Activated CD8-positive, alpha-beta memory T cell treated with anti-CD3 and anti-CD28 coated beads, Interleukin-2, amount 10 ng/mL, durations not matched to agents 7 days and 5 days (primary cell): ENCODE measurements around the gene AJAP1. TPM values are rescaled to one million over a fixed set of nuclear protein-coding genes. Genes with fewer than 3 reads are reported as not detected.
A peak's percentile ranks its signal among the peaks of the same experiment; 100 is the strongest.

Source experiments
- ATAC-seq: fragments of 150-1000 bp; cut with Tn5 transposase; one replicate; pipeline ENCODE4 v1.10.0; 2021; ENCODE audit warnings: moderate library complexity
- CTCF ChIA-PET: fragments of 350-600 bp; sonication (Branson Sonifier 250); formaldehyde crosslinking; loops from one replicate; lab custom pipeline; 2021; ENCODE audit warnings: antibody characterized with exemption; lab: Charles Lee
- DNase-seq: peaks from one replicate; pipeline ENCODE4 v3.0.0-alpha.2; 2020
- H3K27ac Mint-ChIP-seq: one replicate; pipeline ENCODE4 v1.8.0; 2021; ENCODE audit warnings: mild to moderate bottlenecking, mixed read lengths
- H3K27me3 Mint-ChIP-seq: one replicate; pipeline ENCODE4 v1.8.0; 2021; ENCODE audit warnings: mixed read lengths
- H3K36me3 Mint-ChIP-seq: one replicate; pipeline ENCODE4 v1.8.0; 2021; ENCODE audit warnings: mild to moderate bottlenecking, mixed read lengths
- H3K4me1 Mint-ChIP-seq: one replicate; pipeline ENCODE4 v1.8.0; 2021; ENCODE audit warnings: mixed read lengths
- H3K4me3 Mint-ChIP-seq: one replicate; pipeline ENCODE4 v1.8.0; 2021; ENCODE audit warnings: mild to moderate bottlenecking, moderate library complexity, mixed read lengths
- H3K9me3 Mint-ChIP-seq: one replicate; pipeline ENCODE4 v1.8.0; 2022; ENCODE audit warnings: low read depth, mixed read lengths
- total RNA-seq, 2 experiments: library from RNA; stranded (reverse); gene quantifications; one replicate each; pipeline ENCODE4 v1.2.3, GENCODE V29; 2021

AJAP1 gene
- total RNA-seq, 2 experiments from 2014 or later, result not detected

GRCh38 chr1:4636644-4637380, 17.6 kb upstream of the AJAP1 start:
- CTCF ChIA-PET, result no interaction called here
- H3K36me3 Mint-ChIP-seq, result no peaks in the 10 kb centered on the region
- no peaks in the 10 kb centered on the region for H3K4me1 Mint-ChIP-seq
- peaks cover 15% of the 10 kb centered on the region for H3K27me3 Mint-ChIP-seq
- DNase-seq, result no peak
- ATAC-seq, result no peak
- no peaks in the 10 kb centered on the region for H3K9me3 Mint-ChIP-seq
- H3K4me3 Mint-ChIP-seq, result no peak overlapping the region
- H3K27ac Mint-ChIP-seq, result no peak overlapping the region

- peaks cover 15% of the 10 kb centered on the region for H3K27me3 Mint-ChIP-seq
- no peaks in the 10 kb centered on the region for H3K9me3 Mint-ChIP-seq
- DNase-seq (no peak), ATAC-seq (no peak)
- CTCF ChIA-PET, result no interaction called here
- no peak overlapping the region for H3K27ac Mint-ChIP-seq
- H3K4me3 Mint-ChIP-seq, result no peak overlapping the region
- no peaks in the 10 kb centered on the region for H3K4me1 Mint-ChIP-seq
- H3K36me3 Mint-ChIP-seq, result no peaks in the 10 kb centered on the region
Observed at GRCh38 chr1:4637616-4638344, 16.6 kb upstream of the AJAP1 start.

- H3K4me3 Mint-ChIP-seq, result no peak overlapping the region
- no peaks in the 10 kb centered on the region for H3K4me1 Mint-ChIP-seq
- peaks cover 15% of the 10 kb centered on the region for H3K27me3 Mint-ChIP-seq
- H3K36me3 Mint-ChIP-seq, result no peaks in the 10 kb centered on the region
- no peaks in the 10 kb centered on the region for H3K9me3 Mint-ChIP-seq
- CTCF ChIA-PET, result no interaction called here
- ATAC-seq (no peak), DNase-seq (no peak)
- no peak overlapping the region for H3K27ac Mint-ChIP-seq
Observed at GRCh38 chr1:4638345-4638729, 16.1 kb upstream of the AJAP1 start.

- ATAC-seq, result no peak
- Mint-ChIP-seq H3K4me3 (no peak overlapping the region), H3K27ac (no peak overlapping the region), H3K36me3 (no peaks in the 10 kb centered on the region), H3K4me1 (no peaks in the 10 kb centered on the region), H3K9me3 (no peaks in the 10 kb centered on the region), H3K27me3 (peaks cover 15% of the 10 kb centered on the region)
- CTCF ChIA-PET, result no interaction called here
- no peak for DNase-seq
Observed at GRCh38 chr1:4640931-4641330, 13.5 kb upstream of the AJAP1 start.

GRCh38 chr1:4647391-4647790, 7.0 kb upstream of the AJAP1 start:
- Mint-ChIP-seq H3K4me1 (no peaks in the 10 kb centered on the region), H3K9me3 (no peaks in the 10 kb centered on the region), H3K27me3 (peaks cover 8% of the 10 kb centered on the region), H3K27ac (no peak overlapping the region), H3K4me3 (no peak overlapping the region), H3K36me3 (no peaks in the 10 kb centered on the region)
- ATAC-seq (no peak), DNase-seq (no peak)
- CTCF ChIA-PET, result no interaction called here

- no peaks in the 10 kb centered on the region for H3K9me3 Mint-ChIP-seq
- H3K4me1 Mint-ChIP-seq, result no peaks in the 10 kb centered on the region
- no peak overlapping the region for H3K4me3 Mint-ChIP-seq
- peaks cover 18% of the 10 kb centered on the region for H3K27me3 Mint-ChIP-seq
- H3K27ac Mint-ChIP-seq, result no peak overlapping the region
- DNase-seq (no peak), ATAC-seq (no peak)
- H3K36me3 Mint-ChIP-seq, result no peaks in the 10 kb centered on the region
- CTCF ChIA-PET, result no interaction called here
Observed at GRCh38 chr1:4648657-4649056, 5.8 kb upstream of the AJAP1 start.

GRCh38 chr1:4650481-4650880, 3.9 kb upstream of the AJAP1 start:
- Mint-ChIP-seq H3K9me3 (no peaks in the 10 kb centered on the region), H3K27ac (no peak overlapping the region), H3K27me3 (peaks cover 22% of the 10 kb centered on the region), H3K36me3 (no peaks in the 10 kb centered on the region), H3K4me1 (no peaks in the 10 kb centered on the region), H3K4me3 (no peak overlapping the region)
- ATAC-seq (no peak), DNase-seq (no peak)
- CTCF ChIA-PET, result no interaction called here

GRCh38 chr1:4650981-4651380, 3.4 kb upstream of the AJAP1 start:
- ATAC-seq, result no peak
- CTCF ChIA-PET, result no interaction called here
- no peak overlapping the region for H3K4me3 Mint-ChIP-seq
- H3K27me3 Mint-ChIP-seq, result peaks cover 23% of the 10 kb centered on the region
- no peak overlapping the region for H3K27ac Mint-ChIP-seq
- no peaks in the 10 kb centered on the region for H3K36me3 Mint-ChIP-seq
- no peaks in the 10 kb centered on the region for H3K4me1 Mint-ChIP-seq
- no peak for DNase-seq
- H3K9me3 Mint-ChIP-seq, result no peaks in the 10 kb centered on the region

- ATAC-seq (peak; percentile 70), DNase-seq (peak; percentile 60)
Observed at GRCh38 chr1:4652631-4653327, 1.6 kb upstream of the AJAP1 start.

GRCh38 chr1:4653328-4653660, 1.1 kb upstream of the AJAP1 start:
- Mint-ChIP-seq H3K27ac (no peak overlapping the region), H3K9me3 (no peaks in the 10 kb centered on the region), H3K4me3 (no peak overlapping the region), H3K27me3 (peaks cover 45% of the 10 kb centered on the region), H3K36me3 (no peaks in the 10 kb centered on the region), H3K4me1 (no peaks in the 10 kb centered on the region)
- CTCF ChIA-PET, result no interaction called here
- DNase-seq (no peak), ATAC-seq (no peak)

More at GRCh38 chr1:4652631-4653327, 1.6 kb upstream of the AJAP1 start:
- Mint-ChIP-seq H3K4me1 (no peaks in the 10 kb centered on the region), H3K27me3 (peaks cover 40% of the 10 kb centered on the region), H3K36me3 (no peaks in the 10 kb centered on the region), H3K9me3 (no peaks in the 10 kb centered on the region), H3K4me3 (no peak overlapping the region), H3K27ac (no peak overlapping the region)
- CTCF ChIA-PET, result no interaction called here

GRCh38 chr1:4654764-4655673, 610 bp downstream of the AJAP1 start:
- no peak for ATAC-seq
- Mint-ChIP-seq H3K27ac (no peak overlapping the region), H3K9me3 (no peaks in the 10 kb centered on the region), H3K4me3 (no peak overlapping the region), H3K4me1 (no peaks in the 10 kb centered on the region), H3K36me3 (no peaks in the 10 kb centered on the region), H3K27me3 (peaks cover 61% of the 10 kb centered on the region)
- no peak for DNase-seq
- CTCF ChIA-PET, result no interaction called here

- CTCF ChIA-PET, result no interaction called here
Observed at GRCh38 chr1:4655674-4656532, 1.5 kb downstream of the AJAP1 start.

More at GRCh38 chr1:4655674-4656532, 1.5 kb downstream of the AJAP1 start:
- Mint-ChIP-seq H3K4me1 (no peaks in the 10 kb centered on the region), H3K27me3 (peaks cover 60% of the 10 kb centered on the region), H3K9me3 (no peaks in the 10 kb centered on the region), H3K4me3 (no peak overlapping the region), H3K27ac (no peak overlapping the region), H3K36me3 (no peaks in the 10 kb centered on the region)
- no peak for DNase-seq
- no peak for ATAC-seq
